GM21528 (cell line): ENCODE results near the gene COMMD2.

Experiments
- ATAC-seq: cut with Tn5 transposase; IDR thresholded peaks from one replicate; pipeline ENCODE4 v1.9.1; 2021; ENCODE audit warnings: mild to moderate bottlenecking, moderate library complexity; ENCODE audit not compliant: unreplicated experiment, low FRiP score

The COMMD2 gene

DNA sequence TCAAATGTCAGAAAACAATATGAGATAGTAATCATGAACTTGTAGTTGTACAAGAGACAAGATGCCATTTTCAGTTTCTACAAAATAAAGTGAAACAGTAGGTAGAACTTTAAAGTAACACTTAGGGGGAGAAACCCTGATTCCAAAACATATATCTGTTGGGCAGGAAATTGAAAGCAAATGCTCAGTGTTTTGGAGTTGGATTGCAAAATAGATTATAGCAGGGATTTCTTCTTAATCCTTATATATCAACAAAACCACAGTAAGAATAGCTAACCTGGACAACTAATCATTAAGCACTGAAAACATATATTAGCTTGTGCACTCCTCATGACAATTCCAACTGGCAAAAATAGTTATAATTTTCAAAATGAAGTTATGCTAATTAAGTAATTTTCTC, 46.9 kb downstream of the COMMD2 start:
- no peak for ATAC-seq

DNA sequence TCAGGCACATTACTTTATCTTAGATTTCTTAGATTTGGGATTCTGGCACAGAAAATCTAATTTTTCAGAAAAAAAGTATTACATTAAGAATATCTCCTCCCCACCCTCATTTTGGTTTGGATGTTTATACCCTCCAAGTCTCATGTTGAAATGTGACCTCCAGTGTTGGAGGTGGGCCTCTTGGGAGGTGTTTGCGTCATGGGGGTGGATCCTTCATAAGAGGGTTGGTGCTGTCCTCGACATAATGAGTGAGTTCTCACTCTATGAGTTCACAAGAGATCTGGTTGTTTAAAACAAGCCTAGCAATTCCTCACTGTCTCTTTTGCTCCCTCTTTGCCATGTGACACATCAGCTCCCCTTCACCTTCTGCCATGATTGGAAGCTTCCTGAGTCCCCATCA, 48.8 kb downstream of the COMMD2 start:
- ATAC-seq = no peak

DNA sequence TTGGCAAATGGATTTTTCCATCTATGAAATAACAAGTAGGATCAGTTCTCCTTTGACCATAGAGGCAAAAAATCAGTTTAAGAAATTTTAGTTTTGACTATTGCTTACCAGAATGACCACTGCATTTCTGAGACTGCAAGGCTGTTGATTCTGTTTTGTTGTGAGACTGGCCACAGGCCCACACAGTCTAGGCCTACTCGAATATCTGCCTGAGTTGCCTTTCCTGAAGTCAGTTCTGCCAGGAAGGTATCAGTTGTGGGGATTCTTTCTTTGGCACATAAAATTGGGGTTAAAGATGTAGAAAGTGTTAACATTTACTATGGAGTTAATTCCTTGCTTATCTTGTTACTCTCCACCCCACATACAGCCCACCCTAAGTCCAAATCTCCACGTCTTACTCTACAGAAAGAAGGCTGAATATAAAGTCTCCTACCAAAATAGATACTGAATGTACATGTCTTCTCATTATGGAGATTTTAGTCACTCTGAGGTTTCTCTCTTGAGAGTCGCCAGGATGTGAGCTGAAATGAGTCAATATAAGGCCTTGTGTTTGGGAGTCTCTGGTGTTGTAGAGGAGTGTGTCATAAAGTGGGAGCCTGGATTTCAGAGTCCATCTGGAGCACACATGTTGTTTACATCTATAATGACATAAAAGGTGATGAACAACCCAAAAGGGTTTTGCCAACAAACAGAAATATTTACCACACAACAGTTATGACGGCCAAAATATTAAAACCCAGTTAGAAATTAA, 49.4 kb downstream of the COMMD2 start:
- ATAC-seq = no peak

DNA sequence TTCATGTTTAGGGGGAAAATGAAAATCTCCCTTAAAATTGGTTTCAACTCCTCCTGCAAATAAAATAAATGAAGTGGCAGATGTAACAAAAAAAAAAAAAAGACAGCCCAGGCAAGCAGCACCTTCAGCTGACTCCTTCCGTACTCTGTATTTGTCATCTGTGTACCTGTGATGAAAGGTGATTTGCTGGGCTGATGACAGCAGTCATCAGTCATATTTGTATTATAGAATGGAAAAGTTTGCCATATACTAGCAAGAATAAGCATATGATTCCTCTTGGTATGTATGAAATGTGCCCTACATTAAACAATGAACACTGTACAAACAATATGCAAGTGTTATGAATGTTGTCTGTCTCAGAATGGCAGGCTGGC, 50.3 kb downstream of the COMMD2 start:
- no peak for ATAC-seq

DNA sequence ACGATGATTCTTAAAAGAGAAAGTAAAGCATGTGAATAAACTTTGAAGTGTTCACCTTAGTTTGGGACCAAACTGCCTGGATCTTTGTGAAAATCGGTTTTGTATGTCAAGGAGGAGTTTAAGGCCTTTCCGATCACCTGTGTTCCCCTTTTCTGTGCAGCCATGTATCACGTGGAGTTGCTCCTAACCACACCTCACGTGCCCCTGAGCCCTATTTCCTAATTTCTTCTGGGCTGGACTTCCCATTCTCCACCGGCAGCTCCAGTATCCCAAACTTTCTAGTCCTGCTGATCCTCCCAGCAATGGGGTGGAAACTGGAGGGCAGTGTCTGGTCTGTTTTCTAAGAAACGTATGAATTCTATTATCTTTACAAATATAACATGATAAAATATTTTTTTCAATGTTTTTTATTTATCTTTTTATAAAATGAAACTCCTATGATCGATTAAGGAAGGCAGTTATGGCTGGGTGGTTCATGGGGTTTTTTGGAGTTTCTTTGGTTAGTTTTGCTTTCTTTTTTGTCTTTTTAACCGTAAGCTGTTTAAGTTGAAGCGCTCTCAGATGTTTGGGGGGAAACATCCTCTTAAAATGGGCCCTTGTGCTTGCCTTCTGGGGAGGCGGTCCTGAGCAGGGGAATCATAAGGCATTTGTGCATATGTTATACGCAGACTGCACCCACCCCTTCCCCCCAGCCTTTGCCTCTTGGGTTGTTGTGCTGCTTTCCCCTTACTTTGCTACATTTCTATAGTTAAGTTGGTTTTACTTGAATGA, 50.9 kb downstream of the COMMD2 start:
- no peak for ATAC-seq
